Measurements from ENCODE around the gene TFDP3.

- TF ChIP-seq EZH2 (IDR thresholded peaks at IDR 0.05) (no peak), POLR2AphosphoS5 (IDR thresholded peaks at IDR 0.05; ENCODE audit: borderline replicate concordance, low read depth, low read length) (no peak)
Observed at GRCh38 chrX:133185938-133186337, 32.2 kb downstream of the TFDP3 start.
